SK-N-MC (cell line): ENCODE data around the gene DUSP22.

Experiments used
- EZH2 ChIP-seq: fragments of 200-600 bp; sonication (generic); IDR thresholded peaks from one replicate; pipeline ENCODE4 v1.6.1; 2017; ENCODE audit warnings: antibody characterized with exemption
- FOXP2 ChIP-seq: optimal IDR thresholded peaks from 2 replicates; pipeline ENCODE3; 2011; ENCODE audit warnings: mild to moderate bottlenecking, moderate library complexity; ENCODE audit not compliant: insufficient read depth; ENCODE audit errors: extremely low read length, control extremely low read depth
- POLR2AphosphoS5 ChIP-seq: IDR thresholded peaks from 2 replicates; pipeline ENCODE4 v1.6.1; 2012; ENCODE audit warnings: mild to moderate bottlenecking, low read depth, low read length, borderline replicate concordance

DNA sequence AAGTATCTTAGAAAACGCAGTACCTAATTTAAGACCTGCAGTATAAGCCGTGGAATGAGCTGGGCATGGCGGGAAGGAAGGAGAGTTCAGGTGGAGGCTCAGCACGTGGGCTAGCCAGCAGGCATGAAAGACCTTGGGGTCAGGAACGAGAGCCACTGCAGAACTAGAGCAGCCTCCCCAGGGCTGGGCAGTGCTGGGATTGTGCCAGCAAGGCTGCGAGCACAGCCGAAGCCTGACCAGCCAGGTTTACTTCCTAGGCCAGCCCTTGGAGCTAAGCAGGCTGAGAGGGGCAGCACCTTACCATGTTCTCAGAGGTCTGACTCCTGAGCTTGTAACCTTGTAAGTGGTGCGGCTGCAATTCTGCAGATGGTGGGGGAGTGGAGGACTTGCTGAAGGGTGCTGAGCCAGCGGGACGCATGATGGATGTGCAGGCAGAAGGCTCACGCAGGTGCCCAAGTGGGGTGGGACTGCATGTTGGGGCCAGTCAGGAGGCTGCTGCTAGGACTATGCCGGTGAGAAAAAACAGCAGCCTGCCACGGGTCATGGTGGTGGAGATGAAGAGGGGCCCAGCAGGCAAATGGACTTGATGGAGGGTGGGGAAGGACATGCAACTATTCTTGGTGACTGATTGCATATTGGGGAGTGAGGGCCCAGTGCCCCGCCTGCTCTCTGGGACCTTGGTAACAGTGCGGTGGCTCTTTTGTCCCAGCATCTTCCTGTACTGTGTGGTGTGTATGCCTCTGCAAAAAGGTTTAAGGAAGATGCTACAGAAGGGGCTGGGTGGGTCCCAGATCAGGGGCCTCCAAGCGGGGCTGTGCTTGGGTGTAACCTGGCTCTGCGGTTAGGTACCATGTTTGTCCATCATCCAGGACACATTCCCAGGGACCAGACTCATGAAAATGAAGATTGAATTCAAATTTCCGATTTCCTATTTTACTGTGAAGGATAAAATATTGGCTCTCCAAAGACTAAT is 61.6 kb downstream of the DUSP22 start:
- no peak for TF ChIP-seq EZH2
- TF ChIP-seq FOXP2 = no peak
- TF ChIP-seq POLR2AphosphoS5 = no peak
